ENCODE results near the gene MT1B. TPM values are rescaled to one million over a fixed set of nuclear protein-coding genes. Genes with fewer than 3 reads are reported as not detected.
"Not testable (repeated sequence)": the region's sequence is repeated elsewhere in the genome, so short reads cannot be mapped to it uniquely, and the experiment has no call there.

Gene MT1B
- total RNA-seq, 1 donor from 2014 or later = not detected

GRCh38 chr16:56667581-56668571 lies 16.2 kb downstream of the MT1B start, which contains the start of gene MT1G:
MT1G (minus strand) TSS chr16:56668065; CDS start chr16:56667993, 72 bp downstream.
- DNase-seq = no peak

GRCh38 chr16:56669005-56669839 lies 17.5 kb downstream of the MT1B start, which contains the start of gene MT1H:
MT1H (plus strand) TSS chr16:56669814; CDS start chr16:56669885, 71 bp downstream.
- no peak for DNase-seq

- no peak for DNase-seq
Measured at GRCh38 chr16:56669840-56670619, 18.3 kb downstream of the MT1B start.

GRCh38 chr16:56670620-56670934 lies 18.9 kb downstream of the MT1B start:
- DNase-seq = no peak

GRCh38 chr16:56671691-56672090 lies 20.0 kb downstream of the MT1B start:
- DNase-seq = not testable (repeated sequence)

- DNase-seq = not testable (repeated sequence)
Measured at GRCh38 chr16:56672171-56672570, 20.5 kb downstream of the MT1B start.

GRCh38 chr16:56672761-56673536 lies 21.3 kb downstream of the MT1B start:
- no peak for DNase-seq

- DNase-seq = no peak
Measured at GRCh38 chr16:56673921-56674320, 22.2 kb downstream of the MT1B start.

- not testable (repeated sequence) for DNase-seq
Measured at GRCh38 chr16:56674570-56674969, 22.9 kb downstream of the MT1B start.

- DNase-seq = no peak
Measured at GRCh38 chr16:56675685-56676210, 24.1 kb downstream of the MT1B start.

- no peak for DNase-seq
Measured at GRCh38 chr16:56677474-56677873, 25.8 kb downstream of the MT1B start.

- DNase-seq = no peak
Measured at GRCh38 chr16:56679078-56679730, 27.5 kb downstream of the MT1B start.

- no peak for DNase-seq
Measured at GRCh38 chr16:56679818-56680217, 28.1 kb downstream of the MT1B start.

GRCh38 chr16:56681939-56682702 lies 30.4 kb downstream of the MT1B start, which contains the start of gene MT1X:
MT1X (plus strand) TSS chr16:56682470; CDS start chr16:56682541, 71 bp downstream.
- peak; percentile 89 for DNase-seq

- no peak for DNase-seq
Measured at GRCh38 chr16:56682703-56683397, 31.2 kb downstream of the MT1B start.

- no peak for DNase-seq
Measured at GRCh38 chr16:56683424-56684172, 31.9 kb downstream of the MT1B start.

- no peak for DNase-seq
Measured at GRCh38 chr16:56684256-56684925, 32.7 kb downstream of the MT1B start.
